SK-N-SH treated with all-trans-retinoic acid at 6 μM for 48 hours (cell line): Measurements from ENCODE around the gene NCAM1.

Experiments
- BACH2 ChIP-seq: fragments of 250-450 bp; sonication (Bioruptor Pico); IDR thresholded peaks from 2 replicates; pipeline ENCODE4 v1.9.0; 2021; ENCODE audit warnings: mild to moderate bottlenecking, borderline replicate concordance
- CSDC2 ChIP-seq: fragments of 250-450 bp; sonication (Bioruptor Pico); IDR thresholded peaks from 2 replicates; pipeline ENCODE4 v1.5.0; 2020; ENCODE audit warnings: mild to moderate bottlenecking, moderate library complexity
- SNAI2 ChIP-seq: fragments of 250-450 bp; sonication (Bioruptor Pico); IDR thresholded peaks from 2 replicates; pipeline ENCODE4 v1.5.0; 2020; ENCODE audit warnings: mild to moderate bottlenecking, moderate library complexity
- ZFP3 ChIP-seq: fragments of 250-450 bp; sonication (Bioruptor Pico); IDR thresholded peaks from 2 replicates; pipeline ENCODE4 v1.5.0; 2020; ENCODE audit warnings: mild to moderate bottlenecking, moderate library complexity
- ZNF70 ChIP-seq: fragments of 450-650 bp; formaldehyde crosslinking; IDR thresholded peaks from 2 replicates; pipeline ENCODE4 v1.5.0; 2020; ENCODE audit warnings: mild to moderate bottlenecking, moderate library complexity
- ZNF8 ChIP-seq: fragments of 450-650 bp; formaldehyde crosslinking; IDR thresholded peaks from 2 replicates; pipeline ENCODE4 v1.5.0; 2020; ENCODE audit warnings: mild to moderate bottlenecking, moderate library complexity
- TF ChIP-seq, protein P1 (sequence below): fragments of 250-450 bp; sonication (Bioruptor Pico); IDR thresholded peaks from 2 replicates; pipeline ENCODE4 v1.8.0; 2021; ENCODE audit warnings: low read depth, mild to moderate bottlenecking, moderate library complexity, borderline replicate concordance
- TF ChIP-seq, protein P2 (sequence below): fragments of 250-450 bp; sonication (Bioruptor Pico); IDR thresholded peaks from 2 replicates; pipeline ENCODE4 v1.8.0; 2020; ENCODE audit warnings: mild to moderate bottlenecking, moderate library complexity, borderline replicate concordance

DNA sequence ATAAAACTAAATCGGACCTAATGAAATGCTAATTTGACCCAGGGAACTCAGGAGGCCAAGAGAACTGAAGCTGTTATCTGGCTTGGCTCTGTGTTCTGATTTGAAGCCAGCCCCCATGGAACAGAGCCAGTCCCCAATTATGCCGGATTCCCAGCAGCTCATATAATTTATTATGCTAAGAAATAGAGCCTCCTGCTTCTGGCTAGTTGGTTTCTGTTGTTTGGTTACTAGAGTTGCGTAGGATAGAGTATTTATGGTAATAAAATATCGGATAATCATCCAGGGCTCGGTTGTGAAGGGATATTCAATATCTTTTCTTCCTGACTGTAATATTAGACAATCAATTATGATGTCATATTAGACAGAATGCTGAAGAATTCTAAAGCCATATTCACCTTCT is 232.7 kb downstream of the NCAM1 start:
- TF ChIP-seq, protein P1, sequence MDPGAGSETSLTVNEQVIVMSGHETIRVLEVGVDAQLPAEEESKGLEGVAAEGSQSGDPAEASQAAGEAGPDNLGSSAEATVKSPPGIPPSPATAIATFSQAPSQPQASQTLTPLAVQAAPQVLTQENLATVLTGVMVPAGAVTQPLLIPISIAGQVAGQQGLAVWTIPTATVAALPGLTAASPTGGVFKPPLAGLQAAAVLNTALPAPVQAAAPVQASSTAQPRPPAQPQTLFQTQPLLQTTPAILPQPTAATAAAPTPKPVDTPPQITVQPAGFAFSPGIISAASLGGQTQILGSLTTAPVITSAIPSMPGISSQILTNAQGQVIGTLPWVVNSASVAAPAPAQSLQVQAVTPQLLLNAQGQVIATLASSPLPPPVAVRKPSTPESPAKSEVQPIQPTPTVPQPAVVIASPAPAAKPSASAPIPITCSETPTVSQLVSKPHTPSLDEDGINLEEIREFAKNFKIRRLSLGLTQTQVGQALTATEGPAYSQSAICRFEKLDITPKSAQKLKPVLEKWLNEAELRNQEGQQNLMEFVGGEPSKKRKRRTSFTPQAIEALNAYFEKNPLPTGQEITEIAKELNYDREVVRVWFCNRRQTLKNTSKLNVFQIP (CRISPR knock-in tag) = no peak
- TF ChIP-seq ZNF8 (no peak), BACH2 (CRISPR knock-in tag) (no peak), CSDC2 (CRISPR knock-in tag) (no peak), ZNF70 (CRISPR knock-in tag) (no peak), SNAI2 (CRISPR knock-in tag) (no peak), ZFP3 (CRISPR knock-in tag) (no peak)
- TF ChIP-seq, protein P2, sequence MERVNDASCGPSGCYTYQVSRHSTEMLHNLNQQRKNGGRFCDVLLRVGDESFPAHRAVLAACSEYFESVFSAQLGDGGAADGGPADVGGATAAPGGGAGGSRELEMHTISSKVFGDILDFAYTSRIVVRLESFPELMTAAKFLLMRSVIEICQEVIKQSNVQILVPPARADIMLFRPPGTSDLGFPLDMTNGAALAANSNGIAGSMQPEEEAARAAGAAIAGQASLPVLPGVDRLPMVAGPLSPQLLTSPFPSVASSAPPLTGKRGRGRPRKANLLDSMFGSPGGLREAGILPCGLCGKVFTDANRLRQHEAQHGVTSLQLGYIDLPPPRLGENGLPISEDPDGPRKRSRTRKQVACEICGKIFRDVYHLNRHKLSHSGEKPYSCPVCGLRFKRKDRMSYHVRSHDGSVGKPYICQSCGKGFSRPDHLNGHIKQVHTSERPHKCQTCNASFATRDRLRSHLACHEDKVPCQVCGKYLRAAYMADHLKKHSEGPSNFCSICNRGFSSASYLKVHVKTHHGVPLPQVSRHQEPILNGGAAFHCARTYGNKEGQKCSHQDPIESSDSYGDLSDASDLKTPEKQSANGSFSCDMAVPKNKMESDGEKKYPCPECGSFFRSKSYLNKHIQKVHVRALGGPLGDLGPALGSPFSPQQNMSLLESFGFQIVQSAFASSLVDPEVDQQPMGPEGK (CRISPR knock-in tag) = no peak
